ENCODE results near the gene NPM1.

Gene NPM1

DNA sequence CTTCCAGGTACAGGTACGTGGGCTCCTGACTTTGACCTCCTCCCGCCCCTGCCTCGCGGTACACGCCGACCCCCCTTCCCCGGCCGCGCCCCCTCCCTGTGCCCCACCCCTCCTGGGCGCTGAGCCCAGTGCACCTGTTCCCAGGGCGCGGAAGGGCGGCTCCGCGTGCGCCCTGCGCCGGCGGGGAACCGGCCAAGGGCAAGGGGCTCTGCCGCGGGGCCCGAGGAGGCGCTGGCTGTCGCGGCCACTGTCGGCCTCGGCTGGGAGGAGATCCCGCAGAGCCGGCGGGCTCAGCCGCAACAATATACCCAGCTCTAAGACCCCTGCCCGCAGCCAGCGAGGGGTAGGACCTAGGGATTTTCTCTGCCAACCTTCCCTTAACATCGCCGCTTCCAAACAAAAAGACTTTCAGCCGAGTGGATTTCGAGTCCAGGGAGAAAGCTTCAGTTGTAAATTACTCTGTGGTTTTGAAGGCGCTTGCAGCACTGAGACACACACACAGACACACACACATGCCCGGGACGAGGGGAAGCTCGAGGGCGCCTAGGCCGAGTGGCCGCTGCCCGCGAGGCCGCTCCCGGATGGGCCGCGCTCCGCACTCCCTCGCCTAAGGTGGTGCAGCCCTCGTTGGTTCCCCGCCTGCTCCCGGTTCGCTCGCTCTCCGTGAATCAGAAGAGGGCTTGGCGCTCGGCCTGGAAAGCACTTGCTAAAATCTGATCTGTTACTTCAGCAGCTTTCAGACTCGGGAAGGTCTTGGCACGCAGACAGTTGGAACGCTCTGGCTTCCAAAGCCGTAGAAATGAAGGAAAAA is 33.0 kb downstream of the NPM1 start:
- H3K27me3 ChIP-seq (ENCODE audit: control insufficient read depth, insufficient read depth, low read length), result peaks cover 19% of the 10 kb centered on the region; the same call in 1 of the 2 replicates
- H3K4me1 ChIP-seq (ENCODE audit: control insufficient read depth, insufficient read depth, low read length), result peaks cover 6% of the 10 kb centered on the region; the same call in 1 of the 2 replicates
- no peaks in the 10 kb centered on the region for H3K36me3 ChIP-seq (ENCODE audit: control insufficient read depth, insufficient read depth, low read length)
- no peak for DNase-seq (ENCODE audit: low read depth, low spot score)
- no peak overlapping the region for H3K27ac ChIP-seq (ENCODE audit: low read length)
- H3K4me3 ChIP-seq (ENCODE audit: low read length), result peak overlapping the region; percentile 25; the same call in 1 of the 2 replicates
- WGBS (ENCODE audit: insufficient coverage, insufficient read length), result no CpG with 5 or more reads among the region's 65 CpGs
- H3K9me3 ChIP-seq (ENCODE audit: control insufficient read depth, insufficient read depth, low read length), result no peaks in the 10 kb centered on the region

DNA sequence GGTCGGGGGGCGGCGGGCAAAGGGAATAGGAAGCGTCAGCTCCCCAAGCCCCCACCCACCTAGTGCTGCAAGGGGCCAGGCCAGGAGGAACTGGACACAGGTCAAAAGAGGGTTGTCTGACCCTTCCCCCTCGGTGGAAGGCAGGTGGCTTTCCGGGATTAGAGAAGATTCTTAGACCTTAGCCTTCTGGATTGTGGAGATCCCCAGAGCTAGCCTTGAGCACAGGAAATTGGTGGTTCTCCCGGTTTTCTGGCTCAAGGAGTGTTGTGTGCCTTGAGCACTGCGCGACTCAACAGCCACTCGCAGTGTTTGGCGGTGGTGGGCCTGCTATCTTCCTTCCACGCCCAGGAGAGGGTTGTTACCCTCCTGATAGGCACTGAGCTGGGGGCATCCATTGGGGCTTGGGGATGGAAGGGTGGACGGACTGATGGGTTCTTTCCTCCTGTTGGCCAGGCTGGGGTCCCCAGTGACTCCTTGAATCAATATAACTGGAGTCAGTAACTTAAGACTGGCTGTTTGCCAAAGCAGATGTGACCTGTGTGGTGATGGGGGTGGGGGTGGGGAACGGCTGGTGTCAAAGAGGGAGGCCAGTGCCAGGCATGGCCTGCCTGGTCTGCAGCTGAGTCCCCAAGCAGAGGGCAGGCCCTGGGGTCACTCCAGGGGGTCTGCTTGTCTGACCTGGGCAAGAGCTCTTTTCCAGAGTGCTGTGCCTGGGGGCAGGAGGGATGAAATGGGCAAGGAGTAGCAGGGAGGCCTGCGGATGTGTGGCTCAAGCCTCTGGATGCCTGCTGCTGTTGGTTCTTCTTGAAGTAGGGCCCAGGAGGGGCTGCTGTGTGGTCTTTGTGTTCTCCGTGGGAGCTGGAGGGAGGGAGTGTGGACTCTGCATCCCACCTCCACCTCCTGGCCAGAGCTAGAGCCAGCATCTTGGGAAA is 33.9 kb downstream of the NPM1 start:
- Histone ChIP-seq H3K4me1 (ENCODE audit: control insufficient read depth, insufficient read depth, low read length) (peaks cover 6% of the 10 kb centered on the region; the same call in 1 of the 2 replicates), H3K36me3 (ENCODE audit: control insufficient read depth, insufficient read depth, low read length) (no peaks in the 10 kb centered on the region), H3K9me3 (ENCODE audit: control insufficient read depth, insufficient read depth, low read length) (no peaks in the 10 kb centered on the region), H3K27ac (ENCODE audit: low read length) (no peak overlapping the region), H3K4me3 (ENCODE audit: low read length) (no peak overlapping the region; the same call in 1 of the 2 replicates), H3K27me3 (ENCODE audit: control insufficient read depth, insufficient read depth, low read length) (peaks cover 19% of the 10 kb centered on the region; the same call in 1 of the 2 replicates)
- no CpG with 5 or more reads among the region's 16 CpGs for WGBS (ENCODE audit: insufficient coverage, insufficient read length)
- DNase-seq (ENCODE audit: low read depth, low spot score), result no peak

DNA sequence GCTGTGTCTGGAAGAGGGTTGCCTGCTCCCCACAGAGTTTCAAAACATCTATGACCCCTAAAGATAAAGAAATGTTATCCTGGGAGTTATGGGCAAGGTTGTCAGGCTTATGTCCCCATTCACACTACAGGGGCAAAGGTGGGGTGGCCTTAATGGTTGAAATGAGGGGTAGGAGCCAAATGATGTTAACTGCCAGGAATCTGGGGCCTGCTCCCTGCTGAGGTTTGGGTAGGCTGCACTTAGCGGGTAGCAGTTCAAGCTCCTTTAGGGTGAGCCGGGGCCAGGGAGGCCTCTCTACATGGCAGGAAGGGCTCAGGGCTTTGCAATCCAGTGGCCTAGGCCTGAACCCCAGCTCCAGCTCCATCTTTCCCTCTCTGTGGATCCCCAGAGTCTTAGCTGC is 34.8 kb downstream of the NPM1 start:
- Histone ChIP-seq H3K4me3 (ENCODE audit: low read length) (no peak overlapping the region), H3K27me3 (ENCODE audit: control insufficient read depth, insufficient read depth, low read length) (peaks cover 19% of the 10 kb centered on the region; the same call in 1 of the 2 replicates), H3K4me1 (ENCODE audit: control insufficient read depth, insufficient read depth, low read length) (peaks cover 6% of the 10 kb centered on the region; the same call in 1 of the 2 replicates), H3K27ac (ENCODE audit: low read length) (no peak overlapping the region), H3K9me3 (ENCODE audit: control insufficient read depth, insufficient read depth, low read length) (no peaks in the 10 kb centered on the region), H3K36me3 (ENCODE audit: control insufficient read depth, insufficient read depth, low read length) (no peaks in the 10 kb centered on the region)
- WGBS (ENCODE audit: insufficient coverage, insufficient read length), result no CpG with 5 or more reads among the region's 2 CpGs
- DNase-seq (ENCODE audit: low read depth, low spot score), result no peak

DNA sequence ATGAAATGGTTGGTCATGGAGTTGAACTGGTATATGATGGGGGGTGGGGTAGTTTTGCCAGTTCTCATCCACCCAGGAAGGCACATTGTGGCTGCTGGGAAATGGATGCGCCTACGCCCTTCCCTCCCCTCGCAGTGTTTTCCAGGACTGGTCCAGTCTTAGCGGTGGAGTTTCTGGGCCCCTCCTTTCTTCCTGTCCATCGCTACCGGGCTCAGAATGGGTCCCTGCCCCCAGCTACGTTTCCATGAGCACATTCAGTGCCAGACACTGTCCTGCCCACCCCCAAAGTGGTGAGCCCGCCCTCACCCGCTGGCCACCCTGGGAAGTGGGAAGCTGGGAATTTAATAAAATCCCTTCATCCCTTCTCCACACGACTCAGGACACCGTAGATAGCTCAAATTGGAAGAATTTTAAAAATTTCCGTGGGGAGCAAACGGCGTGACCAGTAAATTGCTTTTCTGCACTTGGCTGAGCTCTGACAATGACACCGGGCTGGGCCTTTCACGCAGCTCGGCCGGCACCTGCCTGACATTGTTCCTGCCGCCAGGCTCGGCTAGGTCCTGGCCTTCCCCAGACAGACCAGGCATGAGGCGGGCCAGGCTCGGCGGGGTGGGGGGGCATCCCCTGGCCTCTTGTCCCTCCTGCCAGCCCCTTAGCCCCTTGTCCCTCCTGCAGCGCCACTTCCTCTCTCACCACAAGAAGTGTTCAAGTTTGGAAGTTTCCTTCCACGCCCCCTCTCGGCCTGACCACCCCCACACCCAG is 35.4 kb downstream of the NPM1 start:
- H3K27ac ChIP-seq (ENCODE audit: low read length), result no peak overlapping the region
- H3K36me3 ChIP-seq (ENCODE audit: control insufficient read depth, insufficient read depth, low read length), result no peaks in the 10 kb centered on the region
- no CpG with 5 or more reads among the region's 26 CpGs for WGBS (ENCODE audit: insufficient coverage, insufficient read length)
- H3K9me3 ChIP-seq (ENCODE audit: control insufficient read depth, insufficient read depth, low read length), result no peaks in the 10 kb centered on the region
- H3K4me3 ChIP-seq (ENCODE audit: low read length), result no peak overlapping the region
- H3K27me3 ChIP-seq (ENCODE audit: control insufficient read depth, insufficient read depth, low read length), result peaks cover 19% of the 10 kb centered on the region; the same call in 1 of the 2 replicates
- no peak for DNase-seq (ENCODE audit: low read depth, low spot score)
- H3K4me1 ChIP-seq (ENCODE audit: control insufficient read depth, insufficient read depth, low read length), result peaks cover 6% of the 10 kb centered on the region; the same call in 1 of the 2 replicates

DNA sequence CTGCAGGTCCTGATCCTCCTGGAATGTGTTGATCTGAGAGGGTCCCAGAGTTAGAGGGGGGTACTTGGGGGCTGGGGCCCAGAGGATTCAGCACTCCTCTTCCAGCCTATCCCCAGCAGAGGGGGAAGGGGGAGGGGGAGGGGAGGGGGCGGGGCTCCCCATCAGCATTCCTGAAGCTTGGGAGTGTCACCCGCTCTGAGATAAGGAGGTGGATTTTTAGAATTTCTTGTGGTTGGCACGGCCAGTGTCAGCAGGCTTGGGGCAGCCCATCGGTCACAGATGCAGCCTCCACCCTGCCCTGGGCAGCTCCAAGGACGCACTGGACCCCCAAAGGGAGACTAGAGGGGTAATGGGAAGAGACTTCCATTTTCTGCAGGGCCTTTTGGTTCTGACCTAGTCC is 37.1 kb downstream of the NPM1 start:
- Histone ChIP-seq H3K4me3 (ENCODE audit: low read length) (no peak overlapping the region), H3K9me3 (ENCODE audit: control insufficient read depth, insufficient read depth, low read length) (no peaks in the 10 kb centered on the region), H3K4me1 (ENCODE audit: control insufficient read depth, insufficient read depth, low read length) (peaks cover 4% of the 10 kb centered on the region; the same call in 1 of the 2 replicates), H3K27me3 (ENCODE audit: control insufficient read depth, insufficient read depth, low read length) (peaks cover 19% of the 10 kb centered on the region; the same call in 1 of the 2 replicates), H3K27ac (ENCODE audit: low read length) (no peak overlapping the region), H3K36me3 (ENCODE audit: control insufficient read depth, insufficient read depth, low read length) (no peaks in the 10 kb centered on the region)
- DNase-seq (ENCODE audit: low read depth, low spot score), result no peak
- no CpG with 5 or more reads among the region's 5 CpGs for WGBS (ENCODE audit: insufficient coverage, insufficient read length)

DNA sequence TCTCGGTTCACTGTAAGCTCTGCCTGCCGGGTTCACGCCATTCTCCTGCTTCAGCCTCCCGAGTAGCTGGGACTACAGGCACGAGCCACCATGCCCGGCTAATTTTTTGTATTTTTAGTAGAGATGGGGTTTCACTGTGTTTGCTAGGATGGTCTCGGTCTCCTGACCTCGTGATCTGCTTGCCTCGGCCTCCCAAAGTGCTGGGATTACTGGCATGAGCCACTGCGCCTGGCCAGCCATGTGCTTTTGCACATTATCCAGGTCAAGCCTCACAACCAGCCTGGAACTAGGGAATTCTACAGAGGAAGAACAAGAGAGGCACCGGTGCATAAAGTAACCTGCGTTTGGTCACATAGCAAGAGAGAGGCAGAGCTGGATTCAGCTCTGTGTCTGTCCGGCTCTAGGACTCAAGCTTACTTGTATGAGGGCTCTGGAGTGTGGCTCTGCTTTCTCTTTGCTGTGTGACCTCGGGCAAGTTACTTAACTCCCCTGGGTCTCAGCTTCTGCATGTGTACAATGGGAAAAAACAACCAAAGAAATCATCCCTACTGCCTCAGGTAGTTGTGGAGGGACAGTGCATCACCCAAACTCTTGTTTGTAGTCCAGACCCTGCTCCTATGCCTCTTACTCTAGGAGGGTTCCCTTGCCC is 38.1 kb downstream of the NPM1 start:
- H3K4me3 ChIP-seq (ENCODE audit: low read length), result no peak overlapping the region
- peaks cover 4% of the 10 kb centered on the region; the same call in 1 of the 2 replicates for H3K4me1 ChIP-seq (ENCODE audit: control insufficient read depth, insufficient read depth, low read length)
- no peaks in the 10 kb centered on the region for H3K9me3 ChIP-seq (ENCODE audit: control insufficient read depth, insufficient read depth, low read length)
- H3K27ac ChIP-seq (ENCODE audit: low read length), result no peak overlapping the region
- H3K27me3 ChIP-seq (ENCODE audit: control insufficient read depth, insufficient read depth, low read length), result peaks cover 14% of the 10 kb centered on the region; the same call in 1 of the 2 replicates
- no peak for DNase-seq (ENCODE audit: low read depth, low spot score)
- no CpG with 5 or more reads among the region's 14 CpGs for WGBS (ENCODE audit: insufficient coverage, insufficient read length)
- no peaks in the 10 kb centered on the region for H3K36me3 ChIP-seq (ENCODE audit: control insufficient read depth, insufficient read depth, low read length)

DNA sequence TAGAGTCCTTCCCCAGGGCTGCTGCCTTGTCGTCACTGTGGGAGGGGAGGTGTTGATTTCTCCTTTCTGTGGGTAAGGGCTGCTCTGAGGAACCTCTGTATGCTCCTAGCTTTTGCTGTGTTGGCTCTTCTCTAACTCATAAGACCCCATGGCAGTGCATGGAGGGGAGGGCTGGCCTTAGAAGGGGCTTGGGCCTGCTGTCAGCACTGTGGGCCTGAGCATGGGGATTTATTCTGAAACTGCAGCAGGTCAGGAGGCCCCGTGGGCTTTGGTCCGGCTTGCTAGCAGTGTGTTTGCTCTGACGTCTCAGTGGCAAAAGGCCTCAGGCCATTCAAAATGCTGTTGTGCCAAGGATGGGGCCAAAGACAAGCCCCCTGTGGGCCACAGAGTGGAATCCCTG is 38.6 kb downstream of the NPM1 start:
- Histone ChIP-seq H3K9me3 (ENCODE audit: control insufficient read depth, insufficient read depth, low read length) (no peaks in the 10 kb centered on the region), H3K27ac (ENCODE audit: low read length) (no peak overlapping the region), H3K36me3 (ENCODE audit: control insufficient read depth, insufficient read depth, low read length) (no peaks in the 10 kb centered on the region), H3K27me3 (ENCODE audit: control insufficient read depth, insufficient read depth, low read length) (peaks cover 8% of the 10 kb centered on the region; the same call in 1 of the 2 replicates), H3K4me3 (ENCODE audit: low read length) (no peak overlapping the region), H3K4me1 (ENCODE audit: control insufficient read depth, insufficient read depth, low read length) (peaks cover 4% of the 10 kb centered on the region; the same call in 1 of the 2 replicates)
- DNase-seq (ENCODE audit: low read depth, low spot score), result no peak
- no CpG with 5 or more reads among the region's 4 CpGs for WGBS (ENCODE audit: insufficient coverage, insufficient read length)

DNA sequence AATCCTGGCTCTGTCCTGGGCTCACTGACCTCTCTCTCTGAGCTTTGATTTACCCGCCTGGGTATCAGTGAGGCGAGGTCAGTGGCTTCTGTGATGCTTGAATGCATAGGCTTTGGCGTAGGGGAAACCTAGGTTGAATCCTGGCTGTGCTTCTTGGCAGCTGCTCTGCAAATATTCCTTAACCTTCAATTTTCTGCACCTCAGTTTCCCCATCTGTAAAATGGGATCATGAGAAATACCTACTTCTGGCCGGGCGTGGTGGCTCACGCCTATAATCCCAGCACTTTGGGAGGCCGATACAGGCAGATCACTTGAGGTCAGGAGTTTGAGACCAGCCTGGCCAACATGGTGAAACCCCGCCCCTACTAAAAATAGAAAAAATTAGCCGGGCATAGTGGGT is 39.0 kb downstream of the NPM1 start:
- H3K36me3 ChIP-seq (ENCODE audit: control insufficient read depth, insufficient read depth, low read length), result no peaks in the 10 kb centered on the region
- peaks cover 2% of the 10 kb centered on the region; the same call in 1 of the 2 replicates for H3K4me1 ChIP-seq (ENCODE audit: control insufficient read depth, insufficient read depth, low read length)
- H3K27me3 ChIP-seq (ENCODE audit: control insufficient read depth, insufficient read depth, low read length), result peaks cover 4% of the 10 kb centered on the region; the same call in 1 of the 2 replicates
- no peak overlapping the region for H3K27ac ChIP-seq (ENCODE audit: low read length)
- no peak overlapping the region for H3K4me3 ChIP-seq (ENCODE audit: low read length)
- DNase-seq (ENCODE audit: low read depth, low spot score), result no peak
- H3K9me3 ChIP-seq (ENCODE audit: control insufficient read depth, insufficient read depth, low read length), result no peaks in the 10 kb centered on the region
- WGBS (ENCODE audit: insufficient coverage, insufficient read length), result no CpG with 5 or more reads among the region's 9 CpGs

DNA sequence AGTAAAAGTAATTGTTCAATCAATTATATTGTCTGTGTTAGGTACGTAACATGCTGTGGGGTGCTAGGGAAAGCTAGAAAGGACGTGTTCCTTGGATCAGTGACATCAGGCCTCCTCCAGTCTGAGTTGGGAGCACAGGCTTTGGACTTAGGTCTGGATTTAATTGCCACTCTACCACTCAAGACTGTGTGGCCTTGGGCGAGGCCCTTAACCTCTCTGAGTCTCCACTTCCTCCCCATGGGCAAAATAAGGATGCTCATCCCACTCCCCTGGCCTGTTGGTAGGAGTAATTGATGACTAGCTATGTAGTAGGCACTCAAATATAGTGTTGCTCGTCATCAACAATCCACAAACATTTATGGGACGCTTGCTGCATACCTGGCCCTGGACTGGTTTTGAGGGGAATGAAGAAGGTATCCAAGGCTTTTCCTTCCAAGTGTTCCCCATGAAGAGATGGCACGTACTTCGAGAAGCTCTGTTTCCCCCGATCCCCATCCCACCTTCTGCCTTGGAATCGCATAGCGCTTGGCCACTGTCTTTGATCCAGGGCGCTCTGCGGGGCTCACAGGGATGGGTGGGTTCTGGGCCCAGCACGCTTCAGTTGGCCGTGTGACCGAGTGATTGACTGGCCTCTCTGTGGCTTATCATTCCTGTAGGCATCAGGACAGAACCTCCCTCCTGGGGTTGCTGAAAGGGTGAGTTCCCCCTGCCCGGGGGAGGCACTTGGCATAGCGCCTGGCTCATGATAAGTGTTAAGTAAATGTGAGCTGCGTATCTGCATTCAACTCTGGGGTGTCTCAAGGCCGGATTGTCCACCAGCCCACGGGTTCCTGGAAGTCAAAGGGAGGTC is 39.9 kb downstream of the NPM1 start:
- DNase-seq (ENCODE audit: low read depth, low spot score), result no peak
- Histone ChIP-seq H3K36me3 (ENCODE audit: control insufficient read depth, insufficient read depth, low read length) (no peaks in the 10 kb centered on the region), H3K27ac (ENCODE audit: low read length) (no peak overlapping the region), H3K4me1 (ENCODE audit: control insufficient read depth, insufficient read depth, low read length) (0 out of 2 replicates have a peak, but pooled peaks cover 2% of the 10 kb centered on the region), H3K4me3 (ENCODE audit: low read length) (no peak overlapping the region), H3K27me3 (ENCODE audit: control insufficient read depth, insufficient read depth, low read length) (no peaks in the 10 kb centered on the region), H3K9me3 (ENCODE audit: control insufficient read depth, insufficient read depth, low read length) (no peaks in the 10 kb centered on the region)
- no CpG with 5 or more reads among the region's 20 CpGs for WGBS (ENCODE audit: insufficient coverage, insufficient read length)

All from iPS DF 6.9 (cell line).